ENCODE data around the gene IGFL2.

- no peak for TF ChIP-seq JUNB (IDR thresholded peaks at IDR 0.05; ENCODE audit: unreplicated experiment)
- no peak for TF ChIP-seq CTCF (conservative IDR thresholded peaks at IDR 0.05; ENCODE audit: low read depth in 2 of 2)
- TF ChIP-seq CREB1 (CRISPR knock-in tag; IDR thresholded peaks at IDR 0.05; ENCODE audit: low read depth): no peak
- TF ChIP-seq EZH2 (IDR thresholded peaks at IDR 0.05; ENCODE audit: low read depth, unreplicated experiment): no peak
- no peak for TF ChIP-seq REST (IDR thresholded peaks at IDR 0.05; ENCODE audit: unreplicated experiment)
- no peak for TF ChIP-seq EZH2phosphoT487 (IDR thresholded peaks at IDR 0.05; ENCODE audit: unreplicated experiment)
- TF ChIP-seq POLR2AphosphoS5 (IDR thresholded peaks at IDR 0.05; ENCODE audit: low read depth): no peak
Observed at GRCh38 chr19:46198756-46199155, 50.7 kb downstream of the IGFL2 start.
